NT2/D1 (cell line): ENCODE data around the gene RAB28.

Source experiments
- DNase-seq: peaks from one replicate; pipeline ENCODE4 v3.0.0-alpha.2; 2011; ENCODE audit warnings: low read depth, low spot score
- H3K27me3 ChIP-seq: 2 replicates; pipeline ENCODE4 v1.6.0; 2011; ENCODE audit warnings: mild to moderate bottlenecking; ENCODE audit not compliant: insufficient read length, insufficient read depth
- H3K36me3 ChIP-seq: 2 replicates; pipeline ENCODE4 v1.6.1; 2011; ENCODE audit warnings: mild to moderate bottlenecking, low read length, mixed read lengths; ENCODE audit not compliant: insufficient read depth, insufficient read length
- H3K4me1 ChIP-seq: 2 replicates; pipeline ENCODE4 v1.5.1; 2011; ENCODE audit not compliant: insufficient read depth, insufficient read length
- H3K4me3 ChIP-seq: 2 replicates; pipeline ENCODE4 v1.5.1; 2011; ENCODE audit warnings: low read depth; ENCODE audit not compliant: insufficient read length
- H3K9ac ChIP-seq: 2 replicates; pipeline ENCODE4 v1.6.0; 2011; ENCODE audit warnings: low read depth; ENCODE audit not compliant: insufficient read length
- H3K9me3 ChIP-seq: 2 replicates; pipeline ENCODE4 v1.5.1; 2011; ENCODE audit warnings: mild to moderate bottlenecking, low read length; ENCODE audit not compliant: insufficient read depth
- SUZ12 ChIP-seq: IDR thresholded peaks from 2 replicates; pipeline ENCODE4 v1.6.1; 2011; ENCODE audit not compliant: insufficient read length, insufficient read depth; ENCODE audit errors: extremely low read depth
- YY1 ChIP-seq: IDR thresholded peaks from 2 replicates; pipeline ENCODE4 v1.6.1; 2011; ENCODE audit not compliant: insufficient read length, insufficient read depth
- ZNF274 ChIP-seq: IDR thresholded peaks from 2 replicates; pipeline ENCODE4 v1.6.1; 2011; ENCODE audit warnings: mild to moderate bottlenecking, low read depth, low read length

RAB28 gene

GRCh38 chr4:13484122-13484748 is at the start of gene RAB28:
RAB28 (minus strand) TSS chr4:13484340.
- TF ChIP-seq SUZ12 (no peak), YY1 (peak; percentile 71)
- peak within 1 kb of the TSS; percentile 89 for H3K4me3 ChIP-seq
- DNase-seq = peak; percentile 89

GRCh38 chr4:13531625-13531998 is 47.5 kb upstream of the RAB28 start:
- no peaks in the 10 kb centered on the region for H3K27me3 ChIP-seq
- no peaks in the 10 kb centered on the region for H3K9me3 ChIP-seq
- H3K4me3 ChIP-seq = peak overlapping the region; percentile 42
- H3K4me1 ChIP-seq = peaks cover 13% of the 10 kb centered on the region
- DNase-seq = no peak
- TF ChIP-seq ZNF274 = no peak
- no peak for TF ChIP-seq SUZ12
- TF ChIP-seq YY1 = no peak
- peaks cover 6% of the 10 kb centered on the region for H3K36me3 ChIP-seq
- peak overlapping the region; percentile 69 for H3K9ac ChIP-seq

More at GRCh38 chr4:13484122-13484748, at the start of gene RAB28:
- no peaks in the 10 kb centered on the region for H3K27me3 ChIP-seq
- peaks cover 8% of the 10 kb centered on the region for H3K9me3 ChIP-seq
- H3K9ac ChIP-seq = peak within 1 kb of the TSS; percentile 92
- peaks cover 4% of the 10 kb centered on the region for H3K36me3 ChIP-seq
- no peaks in the 10 kb centered on the region for H3K4me1 ChIP-seq

GRCh38 chr4:13530823-13531624 is 46.9 kb upstream of the RAB28 start:
- Histone ChIP-seq H3K9ac (peak overlapping the region; percentile 81), H3K27me3 (no peaks in the 10 kb centered on the region), H3K9me3 (no peaks in the 10 kb centered on the region), H3K36me3 (peaks cover 6% of the 10 kb centered on the region), H3K4me1 (peaks cover 12% of the 10 kb centered on the region), H3K4me3 (peak overlapping the region; percentile 42)
- peak; percentile 72 for DNase-seq
- TF ChIP-seq SUZ12 (no peak), YY1 (no peak), ZNF274 (no peak)

GRCh38 chr4:13529128-13529919 is 45.2 kb upstream of the RAB28 start:
- TF ChIP-seq SUZ12 = no peak
- TF ChIP-seq ZNF274 = no peak
- no peak for TF ChIP-seq YY1
- no peak overlapping the region for H3K9ac ChIP-seq
- peaks cover 8% of the 10 kb centered on the region for H3K4me1 ChIP-seq
- no peak for DNase-seq
- peaks cover 12% of the 10 kb centered on the region for H3K36me3 ChIP-seq
- no peak overlapping the region for H3K4me3 ChIP-seq
- peaks cover 9% of the 10 kb centered on the region; the same call in 1 of the 2 replicates for H3K9me3 ChIP-seq
- no peaks in the 10 kb centered on the region for H3K27me3 ChIP-seq

GRCh38 chr4:13528821-13529127 is 44.6 kb upstream of the RAB28 start:
- no peak overlapping the region for H3K4me3 ChIP-seq
- H3K9me3 ChIP-seq = peaks cover 14% of the 10 kb centered on the region; the same call in 1 of the 2 replicates
- H3K27me3 ChIP-seq = no peaks in the 10 kb centered on the region
- no peak overlapping the region for H3K9ac ChIP-seq
- TF ChIP-seq SUZ12 = no peak
- no peak for TF ChIP-seq ZNF274
- no peak for TF ChIP-seq YY1
- DNase-seq = no peak
- H3K4me1 ChIP-seq = peaks cover 4% of the 10 kb centered on the region
- H3K36me3 ChIP-seq = peaks cover 14% of the 10 kb centered on the region

GRCh38 chr4:13527981-13528820 is 44.1 kb upstream of the RAB28 start:
- no peak for DNase-seq
- TF ChIP-seq SUZ12 (no peak), YY1 (no peak), ZNF274 (no peak)

More at GRCh38 chr4:13527981-13528820, 44.1 kb upstream of the RAB28 start:
- H3K4me3 ChIP-seq = no peak overlapping the region
- H3K9ac ChIP-seq = no peak overlapping the region
- H3K27me3 ChIP-seq = no peaks in the 10 kb centered on the region
- no peaks in the 10 kb centered on the region for H3K4me1 ChIP-seq
- H3K36me3 ChIP-seq = peaks cover 15% of the 10 kb centered on the region
- peaks cover 16% of the 10 kb centered on the region; the same call in 1 of the 2 replicates for H3K9me3 ChIP-seq
